ENCODE data around the gene AKAP10. TPM values are rescaled to one million over a fixed set of nuclear protein-coding genes. Genes with fewer than 3 reads are reported as not detected.
A peak's percentile ranks its signal among the peaks of the same experiment; 100 is the strongest.

AKAP10 gene
- total RNA-seq, 1 donor from 2014 or later = 54.1 TPM

DNA sequence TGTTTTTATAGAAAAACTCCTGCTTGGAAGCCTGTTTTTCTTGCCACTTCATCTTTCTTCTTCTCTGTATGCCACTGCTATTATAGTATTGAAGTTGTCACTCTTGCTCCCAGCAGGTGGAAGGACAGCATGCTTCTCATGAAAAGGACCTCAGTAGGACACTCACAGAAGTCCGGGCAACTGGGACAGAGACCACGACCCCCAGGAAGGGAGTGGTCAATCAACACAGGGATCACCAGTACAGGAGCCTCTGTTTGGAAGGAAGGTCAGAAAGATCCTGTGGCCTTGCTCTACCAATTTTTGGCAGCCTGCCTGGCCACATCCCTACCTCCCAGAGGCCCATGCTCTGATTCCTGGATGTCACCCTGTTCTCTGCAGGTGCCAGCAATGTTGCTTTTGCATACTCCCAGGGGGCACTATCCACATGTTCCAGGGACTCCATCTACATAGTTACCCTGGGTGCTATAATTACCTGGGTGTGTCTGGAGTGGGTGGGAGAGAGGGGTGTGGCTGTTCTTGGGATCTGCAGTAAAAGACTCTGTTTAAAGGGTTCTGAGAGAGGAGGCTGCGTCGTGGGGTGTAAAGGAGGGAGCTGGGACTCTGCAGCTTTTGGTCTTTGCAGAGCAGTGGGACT, 13.7 kb upstream of the AKAP10 start:
- Histone ChIP-seq H3K4me2 (no peak overlapping the region), H3K4me3 (no peak overlapping the region), H3K79me2 (ENCODE audit: low read depth) (no peaks in the 10 kb centered on the region), H3K27me3 (no peaks in the 10 kb centered on the region), H2AFZ (replicated peaks) (no peak overlapping the region), H4K20me1 (ENCODE audit: low read depth) (no peaks in the 10 kb centered on the region), H3K27ac (no peak overlapping the region), H3K36me3 (no peaks in the 10 kb centered on the region), H3K9ac (no peak overlapping the region), H3F3A (ENCODE audit: low read depth) (peaks cover 5% of the 10 kb centered on the region), H3K4me1 (peaks cover 6% of the 10 kb centered on the region), H3K9me3 (ENCODE audit: low read depth) (no peaks in the 10 kb centered on the region)
- no peak for DNase-seq (ENCODE audit: low spot score)
- H3K27me3 Mint-ChIP-seq (ENCODE audit: insufficient read depth, low read depth) = peaks cover 7% of the 10 kb centered on the region
- H3K4me3 Mint-ChIP-seq = peak overlapping the region; percentile 61
- no peaks in the 10 kb centered on the region for H3K9me3 Mint-ChIP-seq
- peaks cover 24% of the 10 kb centered on the region for H3K4me1 Mint-ChIP-seq
- no peaks in the 10 kb centered on the region for H3K36me3 Mint-ChIP-seq
- TF ChIP-seq EZH2phosphoT487 (IDR thresholded peaks at IDR 0.05) (no peak), CTCF (IDR thresholded peaks at IDR 0.05) (no peak), EZH2 (IDR thresholded peaks at IDR 0.05) (no peak)
- peak overlapping the region; percentile 52 for H3K27ac Mint-ChIP-seq

GRCh38 chr17:19987897-19988296, 10.3 kb upstream of the AKAP10 start:
- Histone ChIP-seq H3K36me3 (no peaks in the 10 kb centered on the region), H3K27me3 (no peaks in the 10 kb centered on the region), H3K79me2 (ENCODE audit: low read depth) (no peaks in the 10 kb centered on the region), H3K9me3 (ENCODE audit: low read depth) (no peaks in the 10 kb centered on the region), H4K20me1 (ENCODE audit: low read depth) (no peaks in the 10 kb centered on the region), H3F3A (ENCODE audit: low read depth) (peaks cover 5% of the 10 kb centered on the region), H3K9ac (no peak overlapping the region), H3K4me3 (no peak overlapping the region), H2AFZ (replicated peaks) (no peak overlapping the region), H3K4me2 (no peak overlapping the region), H3K4me1 (peaks cover 6% of the 10 kb centered on the region), H3K27ac (no peak overlapping the region)
- Mint-ChIP-seq H3K27ac (no peak overlapping the region), H3K4me3 (no peak overlapping the region), H3K36me3 (no peaks in the 10 kb centered on the region), H3K4me1 (peaks cover 21% of the 10 kb centered on the region), H3K9me3 (no peaks in the 10 kb centered on the region), H3K27me3 (ENCODE audit: insufficient read depth, low read depth) (peaks cover 7% of the 10 kb centered on the region)
- no peak for DNase-seq (ENCODE audit: low spot score)
- no peak for TF ChIP-seq CTCF (IDR thresholded peaks at IDR 0.05)
- no peak for TF ChIP-seq EZH2 (IDR thresholded peaks at IDR 0.05)
- TF ChIP-seq EZH2phosphoT487 (IDR thresholded peaks at IDR 0.05) = no peak

GRCh38 chr17:19986941-19987861, 9.6 kb upstream of the AKAP10 start:
- H3K36me3 ChIP-seq = no peaks in the 10 kb centered on the region
- no peak overlapping the region for H3K4me2 ChIP-seq
- H3F3A ChIP-seq (ENCODE audit: low read depth) = peaks cover 5% of the 10 kb centered on the region
- H3K4me1 Mint-ChIP-seq = peaks cover 21% of the 10 kb centered on the region
- no peaks in the 10 kb centered on the region for H4K20me1 ChIP-seq (ENCODE audit: low read depth)
- DNase-seq (ENCODE audit: low spot score) = no peak
- H3K9me3 Mint-ChIP-seq = no peaks in the 10 kb centered on the region
- H3K27me3 ChIP-seq = no peaks in the 10 kb centered on the region
- peaks cover 6% of the 10 kb centered on the region for H3K4me1 ChIP-seq
- TF ChIP-seq CTCF (IDR thresholded peaks at IDR 0.05) = no peak
- TF ChIP-seq EZH2phosphoT487 (IDR thresholded peaks at IDR 0.05) = no peak
- TF ChIP-seq EZH2 (IDR thresholded peaks at IDR 0.05) = no peak
- no peak overlapping the region for H3K27ac Mint-ChIP-seq
- peak overlapping the region; percentile 86 for H2AFZ ChIP-seq (replicated peaks)
- peaks cover 7% of the 10 kb centered on the region for H3K27me3 Mint-ChIP-seq (ENCODE audit: insufficient read depth, low read depth)
- H3K79me2 ChIP-seq (ENCODE audit: low read depth) = no peaks in the 10 kb centered on the region
- H3K36me3 Mint-ChIP-seq = no peaks in the 10 kb centered on the region
- H3K4me3 Mint-ChIP-seq = no peak overlapping the region
- H3K9me3 ChIP-seq (ENCODE audit: low read depth) = no peaks in the 10 kb centered on the region
- no peak overlapping the region for H3K4me3 ChIP-seq
- no peak overlapping the region for H3K9ac ChIP-seq
- H3K27ac ChIP-seq = no peak overlapping the region

Data from neural progenitor cell (in vitro differentiated cells).